Stimulated activated CD4-positive, alpha-beta T cell treated with anti-CD3 and anti-CD28 coated beads, Interleukin-2, amount 100 ng/mL, for 48 hours (primary cell): ENCODE data around the gene FBXO46.
A peak's percentile ranks its signal among the peaks of the same experiment; 100 is the strongest.
"Not testable (repeated sequence)": the region's sequence is repeated elsewhere in the genome, so short reads cannot be mapped to it uniquely, and the experiment has no call there.

Source experiments
- DNase-seq, 2 donors: peaks; one replicate each; pipeline ENCODE4 v3.0.0-alpha.2; 2020

FBXO46 gene

DNA sequence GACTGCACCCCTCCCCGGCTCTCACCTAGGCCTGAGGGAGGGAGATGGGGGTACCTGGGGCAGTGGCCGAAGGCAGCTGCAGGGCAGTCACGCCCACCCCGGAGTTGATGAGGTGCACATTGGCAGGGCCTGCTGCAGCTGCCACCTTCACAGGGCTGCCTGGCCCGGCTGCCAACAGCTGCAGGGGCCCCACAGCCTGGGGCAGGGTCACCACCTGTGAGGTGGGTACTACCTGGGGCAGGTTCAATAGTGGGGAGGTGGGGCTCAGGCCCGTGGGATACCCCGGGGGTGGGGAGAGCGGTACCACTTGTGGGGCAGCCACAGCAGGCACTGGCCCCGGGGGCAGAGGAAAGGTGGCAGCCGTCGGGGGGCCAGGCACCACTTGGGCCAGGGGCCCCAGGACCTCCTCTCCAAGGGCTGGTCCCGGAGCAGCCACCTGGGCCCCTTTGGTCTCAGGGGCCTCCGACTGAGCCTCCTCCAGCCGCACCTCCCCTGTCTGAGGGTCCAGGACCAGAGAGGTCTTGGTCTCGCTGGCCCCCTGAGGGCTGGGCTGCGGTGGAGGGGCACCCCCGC lies 35.7 kb upstream of the FBXO46 start:
- no peak for DNase-seq

GRCh38 chr19:45765702-45766295 lies 35.1 kb upstream of the FBXO46 start:
- no peak for DNase-seq

DNA sequence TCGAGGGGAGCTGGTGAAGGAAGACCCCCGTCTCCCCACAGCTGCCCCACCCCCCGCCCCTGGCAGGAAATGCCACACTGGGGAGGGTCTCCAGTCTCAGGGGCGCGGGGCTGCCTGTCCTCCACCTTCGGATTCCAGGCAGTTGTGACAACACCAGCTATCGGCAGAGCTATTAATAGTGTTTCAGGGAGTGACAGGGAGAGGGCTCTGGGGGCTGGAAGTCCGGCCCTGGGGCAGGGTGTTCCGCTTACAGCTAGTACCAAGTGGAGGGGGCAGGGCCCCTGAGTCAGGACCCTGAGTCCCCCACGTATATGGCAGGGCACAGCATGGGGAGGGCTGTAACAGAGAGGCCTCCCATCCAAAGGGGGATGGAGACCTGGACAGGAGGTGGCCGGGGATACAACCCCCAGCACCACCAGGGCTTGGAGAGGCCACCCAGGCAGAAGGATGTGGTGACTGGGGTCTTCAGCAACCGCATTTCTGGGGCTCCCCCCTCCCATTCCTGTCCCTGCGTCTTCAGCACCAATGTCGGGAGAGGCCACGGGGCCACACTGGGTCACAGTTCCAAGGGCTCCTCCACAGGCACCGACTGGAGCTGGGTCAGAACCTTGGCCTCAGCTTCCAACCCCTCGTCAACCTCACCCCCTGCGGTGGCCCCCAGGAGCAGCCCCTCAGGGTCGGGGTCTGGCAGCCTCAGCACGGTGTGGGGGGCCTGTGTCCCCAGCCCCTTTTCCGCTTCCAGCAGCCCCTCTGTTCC lies 34.4 kb upstream of the FBXO46 start:
- no peak for DNase-seq

DNA sequence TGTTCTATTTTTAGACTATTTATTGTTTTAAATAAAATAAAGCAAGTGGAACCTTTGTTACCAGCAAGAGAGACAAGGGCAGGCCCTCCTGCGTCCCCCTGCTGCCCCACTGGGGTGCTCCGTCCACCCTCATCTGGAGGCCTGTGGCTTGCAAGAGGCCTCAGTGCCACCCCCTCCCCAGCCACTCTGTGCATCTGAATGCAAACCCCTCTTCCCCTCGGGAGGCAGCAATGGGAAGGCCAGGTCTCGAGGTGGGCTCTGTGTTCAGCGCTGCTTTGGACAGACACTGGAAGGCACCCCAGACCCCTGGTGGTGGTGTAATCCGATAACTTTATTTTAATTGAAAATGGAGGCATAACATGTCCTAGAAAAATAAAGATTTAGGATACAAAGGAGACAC lies 33.8 kb upstream of the FBXO46 start:
- no peak for DNase-seq

DNA sequence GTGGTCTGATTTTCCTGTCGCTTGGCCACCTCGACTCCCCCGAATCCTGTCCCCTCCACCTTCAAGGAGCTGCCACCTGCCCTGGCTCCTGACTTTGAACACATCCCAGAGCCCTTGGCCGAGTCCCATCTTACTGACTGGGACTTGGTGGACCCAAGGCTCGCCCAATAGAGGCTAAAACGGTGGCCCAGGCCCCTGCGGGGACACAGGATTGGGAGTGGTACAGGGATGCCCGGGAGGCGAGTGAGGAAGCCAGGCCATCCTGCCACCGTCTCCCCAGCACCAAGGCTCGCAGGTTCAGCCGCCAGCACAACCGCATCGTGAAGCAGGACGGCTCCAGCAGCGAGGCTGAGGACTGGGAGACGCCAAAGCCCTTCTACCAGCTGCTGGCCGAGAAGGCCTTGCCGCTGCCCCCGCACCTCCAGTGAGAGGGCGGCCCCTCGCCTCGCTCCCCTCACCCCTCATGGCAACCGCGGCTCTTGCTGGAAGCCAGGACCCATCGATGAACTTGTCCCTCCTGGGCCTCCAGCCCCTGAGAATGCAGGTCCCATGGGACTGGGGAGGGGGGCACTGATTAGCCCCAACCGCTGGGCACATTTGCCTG lies 33.1 kb upstream of the FBXO46 start:
- no peak for DNase-seq

GRCh38 chr19:45762870-45763631 lies 32.4 kb upstream of the FBXO46 start:
- DNase-seq: no peak

- DNase-seq: no peak
Observed at GRCh38 chr19:45761714-45762113, 31.0 kb upstream of the FBXO46 start.

- DNase-seq: no peak
Observed at GRCh38 chr19:45758921-45759320, 28.2 kb upstream of the FBXO46 start.

- no peak for DNase-seq
Observed at GRCh38 chr19:45757695-45758094, 27.0 kb upstream of the FBXO46 start.

DNA sequence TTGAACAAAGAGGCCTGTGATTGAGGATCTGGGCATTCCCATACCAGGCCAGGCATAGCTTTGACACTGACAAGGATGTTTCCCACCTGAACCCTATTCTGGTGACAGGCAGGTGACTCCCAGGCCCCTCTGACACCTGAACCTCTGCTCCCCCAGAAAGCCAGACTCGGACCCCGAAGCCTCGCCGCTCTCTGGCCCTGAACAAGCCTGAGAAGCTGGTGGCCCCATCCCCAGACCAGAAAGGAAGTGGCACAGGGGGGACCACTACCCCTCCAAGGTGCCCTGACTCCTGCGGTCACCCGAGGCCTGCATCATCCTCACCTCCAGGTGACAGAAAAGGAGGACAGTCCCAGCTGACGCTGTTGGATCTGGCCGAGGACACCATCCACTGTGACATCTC lies 23.6 kb upstream of the FBXO46 start:
- no peak for DNase-seq

GRCh38 chr19:45753548-45753947 lies 22.9 kb upstream of the FBXO46 start:
- no peak for DNase-seq

- DNase-seq: no peak
Observed at GRCh38 chr19:45752639-45753038, 21.9 kb upstream of the FBXO46 start.

DNA sequence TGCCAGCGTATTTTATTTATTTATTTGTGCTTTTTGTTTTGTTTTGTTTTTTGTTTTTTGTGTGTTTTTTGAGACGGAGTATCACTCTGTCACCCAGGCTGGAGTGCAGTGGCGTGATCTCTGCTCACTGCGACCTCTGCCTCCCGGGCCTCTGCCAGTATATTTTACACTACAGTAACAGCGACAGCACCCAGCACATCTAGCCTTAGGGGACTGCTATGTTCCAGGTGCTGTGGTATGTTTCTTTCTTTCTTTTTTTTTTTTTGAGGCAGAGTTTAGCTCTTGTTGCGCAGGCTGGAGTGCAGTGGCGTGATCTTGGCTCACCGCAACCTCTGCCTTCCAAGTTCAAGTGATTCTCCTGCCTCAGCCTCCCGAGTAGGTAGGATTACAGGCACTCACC lies 20.8 kb upstream of the FBXO46 start:
- not testable (repeated sequence) for DNase-seq

- no peak for DNase-seq
Observed at GRCh38 chr19:45747513-45747912, 16.8 kb upstream of the FBXO46 start.

DNA sequence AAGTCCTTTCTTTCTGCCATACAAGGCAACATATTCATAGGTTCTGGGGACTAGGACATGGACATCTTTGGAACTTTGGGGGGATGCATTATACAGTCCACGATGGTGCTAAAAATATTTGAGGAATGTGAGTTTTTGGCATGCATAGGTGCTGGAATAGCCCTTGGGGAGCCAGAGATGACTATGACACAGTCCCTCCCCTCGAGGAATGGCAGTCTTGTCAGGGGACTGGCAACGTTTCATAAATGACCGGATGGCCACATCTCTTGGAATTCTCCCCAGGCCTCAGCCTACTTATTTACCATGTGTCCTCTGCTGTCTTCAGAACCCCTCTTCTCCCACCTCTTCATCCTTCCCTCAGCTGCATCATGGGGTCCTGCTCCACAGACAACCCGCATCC lies 16.2 kb upstream of the FBXO46 start:
- DNase-seq: no peak

DNA sequence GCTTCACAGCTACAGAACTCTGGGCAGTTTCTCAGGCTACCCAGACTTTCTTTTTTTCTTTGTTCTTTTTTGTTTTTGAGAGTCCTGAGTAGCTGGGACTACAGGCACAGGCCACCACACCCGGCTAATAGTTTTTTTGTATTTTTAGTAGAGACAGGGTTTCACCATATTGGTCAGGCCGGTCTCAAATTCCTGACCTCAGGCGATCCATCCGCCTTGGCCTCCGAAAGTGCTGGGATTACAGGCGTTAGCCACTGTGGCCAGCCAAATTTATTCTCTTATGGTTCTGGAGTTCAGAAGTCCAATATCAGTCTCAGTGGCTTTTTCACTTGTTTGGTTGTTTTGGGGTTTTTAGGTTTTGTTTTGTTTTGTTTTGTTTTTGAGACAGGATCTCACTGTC lies 14.9 kb upstream of the FBXO46 start:
- no peak for DNase-seq

DNA sequence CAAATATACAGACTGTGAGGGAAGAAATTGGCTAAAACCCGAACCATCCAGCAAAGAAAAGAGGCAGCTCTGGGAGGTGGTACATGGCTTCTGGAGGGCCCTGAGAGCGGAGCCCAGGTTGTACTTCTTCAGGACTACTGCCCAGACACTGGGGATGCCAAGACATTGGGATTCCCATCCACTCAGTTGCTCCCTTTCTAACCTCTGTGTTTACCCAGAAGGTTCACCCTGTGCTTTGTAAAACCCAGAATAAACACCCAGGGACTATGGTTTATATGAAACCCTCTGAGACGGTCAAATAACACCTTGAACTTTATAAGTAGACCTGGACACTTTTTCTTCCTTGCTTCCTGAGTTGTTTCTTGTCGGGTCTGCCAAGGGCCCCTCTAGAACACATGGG lies 12.3 kb upstream of the FBXO46 start:
- DNase-seq: no peak

DNA sequence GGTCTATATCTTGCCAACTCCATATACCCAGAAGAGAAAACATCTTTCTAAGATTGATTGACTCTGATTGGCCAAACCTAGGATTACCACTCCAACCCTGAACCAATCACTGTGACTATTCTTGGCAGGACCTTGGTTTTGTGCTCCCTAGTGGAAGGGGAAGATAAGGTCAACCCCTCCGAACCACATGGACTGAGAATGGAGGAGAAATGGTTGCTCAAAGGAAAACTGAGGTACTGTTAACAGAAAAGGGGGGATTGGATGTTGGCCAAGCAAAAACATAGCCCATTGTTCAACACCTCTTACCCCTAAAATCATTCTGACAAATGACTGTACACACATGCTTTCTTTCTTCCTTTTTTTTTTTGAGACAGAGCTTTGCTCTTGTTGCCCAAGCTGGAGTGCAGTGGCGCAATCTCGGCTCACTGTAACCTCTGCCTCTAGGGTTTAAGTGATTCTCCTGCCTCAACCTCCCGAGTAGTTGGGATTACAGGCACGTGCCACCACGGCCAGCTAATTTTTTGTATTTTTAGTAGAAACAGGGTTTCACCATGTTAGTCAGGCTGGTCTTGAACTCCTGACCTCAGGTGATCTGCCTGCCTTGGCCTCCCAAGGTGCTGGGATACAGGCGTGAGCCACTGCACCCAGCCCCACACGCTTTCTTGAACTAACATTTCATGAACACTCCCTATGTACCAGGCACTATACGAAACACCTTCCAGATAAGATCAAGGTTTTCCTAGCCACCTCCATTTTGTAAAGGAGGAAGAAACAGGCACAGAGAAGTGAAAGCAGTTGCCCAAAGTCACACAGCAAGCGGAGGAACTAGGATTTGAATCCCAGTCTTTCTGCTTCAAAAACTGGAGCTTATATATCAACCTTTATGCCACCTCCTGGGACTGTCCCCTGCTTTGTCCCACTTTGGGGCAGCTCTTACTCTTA lies 9.1 kb upstream of the FBXO46 start:
- DNase-seq: no peak

DNA sequence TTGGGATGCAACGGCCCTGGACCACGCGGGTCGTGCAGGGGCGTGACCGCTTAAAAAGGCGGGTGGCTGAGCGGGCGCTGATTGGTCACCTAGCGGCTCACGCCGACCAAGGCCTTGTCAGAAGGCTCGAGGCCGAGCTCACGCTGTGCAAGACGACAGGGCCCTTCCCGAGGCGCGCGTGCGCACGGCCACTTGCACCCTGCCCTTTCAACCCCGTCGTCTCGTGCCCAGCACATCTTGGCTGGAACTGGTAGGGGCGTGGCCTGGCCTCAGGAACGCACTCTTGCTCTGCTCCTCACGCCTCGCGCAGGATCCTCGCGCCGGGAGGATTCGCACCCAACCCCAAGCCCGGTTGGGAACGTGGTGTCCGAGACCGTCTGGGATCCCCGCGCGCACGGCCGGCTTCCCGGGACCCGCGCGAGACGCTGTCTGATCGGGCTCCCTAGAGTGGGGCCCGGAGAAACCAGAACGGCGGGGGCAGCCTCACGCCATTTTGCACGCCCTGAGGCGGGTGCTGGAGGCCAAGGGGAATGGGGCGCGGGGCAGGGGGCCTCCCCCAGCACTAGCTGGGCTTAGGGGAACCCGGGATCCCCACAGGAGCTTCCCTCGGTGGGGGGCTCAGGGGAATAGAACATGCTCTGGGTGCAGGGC lies 2.6 kb upstream of the FBXO46 start, which contains the start of gene MEIOSIN:
Gene MEIOSIN, plus strand, starts transcription at position 280 of the 651 bp plus-strand sequence. CDS start 1,938 bp downstream, outside the sequence.
- DNase-seq: no peak

- DNase-seq: peak; percentile 10 to 20
Observed at GRCh38 chr19:45729800-45730290, 851 bp downstream of the FBXO46 start.

- DNase-seq: not testable (repeated sequence)
Observed at GRCh38 chr19:45728683-45729082, 2.0 kb downstream of the FBXO46 start.
